Smooth muscle cell (in vitro differentiated cells): ENCODE measurements around the gene RCAN2. TPM values are rescaled to one million over a fixed set of nuclear protein-coding genes. Genes with fewer than 3 reads are reported as not detected.

Source experiments
- DNase-seq: peaks from one replicate; lab custom pipeline; 2025; ENCODE audit not compliant: unreplicated experiment; lab: John Stamatoyannopoulos, UW
- H2AFZ ChIP-seq: fragments of 200-600 bp; sonication (generic); 2 replicates; pipeline ENCODE4 v1.6.0; 2016; ENCODE audit warnings: antibody characterized with exemption, low read depth, mild to moderate bottlenecking
- H3F3A ChIP-seq: fragments of 200-600 bp; sonication (generic); 2 replicates; pipeline ENCODE4 v1.6.0; 2017; ENCODE audit warnings: antibody characterized with exemption, low read depth
- H3K27ac ChIP-seq: fragments of 200-600 bp; sonication (generic); 2 replicates; pipeline ENCODE4 v1.5.1; 2016; ENCODE audit warnings: low read depth, mild to moderate bottlenecking
- H3K27me3 ChIP-seq: fragments of 200-600 bp; sonication (generic); 2 replicates; pipeline ENCODE4 v1.6.1; 2016; ENCODE audit warnings: low read depth, mild to moderate bottlenecking
- H3K36me3 ChIP-seq: fragments of 200-600 bp; sonication (generic); 2 replicates; pipeline ENCODE4 v1.5.1; 2016; ENCODE audit warnings: low read depth
- H3K4me1 ChIP-seq: fragments of 200-600 bp; sonication (generic); 2 replicates; pipeline ENCODE4 v1.5.1; 2016; ENCODE audit warnings: low read depth
- H3K4me2 ChIP-seq: fragments of 200-600 bp; sonication (generic); 2 replicates; pipeline ENCODE4 v1.6.0; 2016; ENCODE audit warnings: mild to moderate bottlenecking
- H3K4me3 ChIP-seq: fragments of 200-600 bp; sonication (generic); 2 replicates; pipeline ENCODE4 v1.5.1; 2016; ENCODE audit warnings: mild to moderate bottlenecking
- H3K79me2 ChIP-seq: fragments of 200-600 bp; sonication (generic); 2 replicates; pipeline ENCODE4 v1.6.0; 2016; ENCODE audit warnings: low read depth, mild to moderate bottlenecking
- H3K9ac ChIP-seq: fragments of 200-600 bp; sonication (generic); 2 replicates; pipeline ENCODE4 v1.6.0; 2016; ENCODE audit warnings: low read depth
- H3K9me3 ChIP-seq: fragments of 200-600 bp; sonication (generic); replicated peaks from 2 replicates; pipeline ENCODE4 v1.5.1; 2016; ENCODE audit warnings: low read depth
- H4K20me1 ChIP-seq: fragments of 200-600 bp; sonication (generic); 2 replicates; pipeline ENCODE4 v1.6.0; 2016; ENCODE audit warnings: low read depth
- CTCF ChIP-seq: fragments of 200-600 bp; sonication (generic); IDR thresholded peaks from 2 replicates; pipeline ENCODE4 v1.5.1; 2017; ENCODE audit warnings: borderline replicate concordance, mild to moderate bottlenecking, antibody characterized with exemption; ENCODE audit not compliant: insufficient read depth, poor library complexity, severe bottlenecking
- WGBS: methylation state at CpG from one replicate; pipeline ENCODE4 v1.1.7; 2016; ENCODE audit warnings: low lambda C conversion rate; 5-methylcytosine and 5-hydroxymethylcytosine counted together
- polyA plus RNA-seq: library from polyadenylated mRNA; unstranded; fragments of >200 nt; fragmentation: Nextera tagmentation; extraction: Ambion mirVana; gene quantifications from 2 replicates; pipeline ENCODE4 v1.2.1, GENCODE V29; 2016
- total RNA-seq: library from RNA; depleted of rRNA; stranded (reverse); fragments of >200 nt; gene quantifications from 2 replicates; pipeline ENCODE4 v1.2.3, GENCODE V29; 2014

The RCAN2 gene
- total and polyA plus RNA-seq, 2 experiments from 2014 or later = 2.5 to 2.7 TPM

GRCh38 chr6:46271107-46271506 is 220.1 kb downstream of the RCAN2 start:
- Histone ChIP-seq H3K36me3 (no peaks in the 10 kb centered on the region), H3K27ac (no peak overlapping the region), H3K9ac (no peak overlapping the region), H3K4me2 (no peak overlapping the region), H4K20me1 (no peaks in the 10 kb centered on the region), H3K4me3 (no peak overlapping the region), H3K9me3 (no peaks in the 10 kb centered on the region), H2AFZ (no peak overlapping the region), H3K4me1 (no peaks in the 10 kb centered on the region), H3K79me2 (no peaks in the 10 kb centered on the region), H3F3A (no peaks in the 10 kb centered on the region), H3K27me3 (no peaks in the 10 kb centered on the region)
- DNase-seq = no peak
- TF ChIP-seq CTCF = no peak
- WGBS = 81% methylated on average over 4 of the region's 4 CpGs

- DNase-seq = no peak
- H3K79me2 ChIP-seq = no peaks in the 10 kb centered on the region
- no peak overlapping the region for H3K4me2 ChIP-seq
- H3K9me3 ChIP-seq = no peaks in the 10 kb centered on the region
- H2AFZ ChIP-seq = no peak overlapping the region
- no peak overlapping the region for H3K4me3 ChIP-seq
- H3K27ac ChIP-seq = no peak overlapping the region
- H3K27me3 ChIP-seq = no peaks in the 10 kb centered on the region
- H3K36me3 ChIP-seq = no peaks in the 10 kb centered on the region
- H3K9ac ChIP-seq = no peak overlapping the region
- no peaks in the 10 kb centered on the region for H3K4me1 ChIP-seq
- no peaks in the 10 kb centered on the region for H4K20me1 ChIP-seq
- no peak for TF ChIP-seq CTCF
- WGBS = 94% methylated on average over 7 of the region's 7 CpGs
- no peaks in the 10 kb centered on the region for H3F3A ChIP-seq
Measured at GRCh38 chr6:46270336-46270735, 220.9 kb downstream of the RCAN2 start.

GRCh38 chr6:46269447-46270229 is 221.6 kb downstream of the RCAN2 start:
- H3K27me3 ChIP-seq = no peaks in the 10 kb centered on the region
- 90% methylated on average over 5 of the region's 5 CpGs for WGBS
- no peak for TF ChIP-seq CTCF

GRCh38 chr6:46267515-46267914 is 223.7 kb downstream of the RCAN2 start:
- Histone ChIP-seq H3K79me2 (no peaks in the 10 kb centered on the region), H3F3A (peaks cover 4% of the 10 kb centered on the region)

More at GRCh38 chr6:46269447-46270229, 221.6 kb downstream of the RCAN2 start:
- DNase-seq = no peak
- no peaks in the 10 kb centered on the region for H3K79me2 ChIP-seq
- H3K9me3 ChIP-seq = no peaks in the 10 kb centered on the region
- no peak overlapping the region for H2AFZ ChIP-seq
- H3K4me3 ChIP-seq = no peak overlapping the region
- no peak overlapping the region for H3K4me2 ChIP-seq
- no peaks in the 10 kb centered on the region for H3K36me3 ChIP-seq
- H3K9ac ChIP-seq = no peak overlapping the region
- no peaks in the 10 kb centered on the region for H3F3A ChIP-seq
- H3K4me1 ChIP-seq = no peaks in the 10 kb centered on the region
- H3K27ac ChIP-seq = no peak overlapping the region
- no peaks in the 10 kb centered on the region for H4K20me1 ChIP-seq

More at GRCh38 chr6:46267515-46267914, 223.7 kb downstream of the RCAN2 start:
- H4K20me1 ChIP-seq = no peaks in the 10 kb centered on the region
- WGBS = 89% methylated on average over 3 of the region's 3 CpGs
- H3K4me3 ChIP-seq = no peak overlapping the region
- H3K27me3 ChIP-seq = no peaks in the 10 kb centered on the region
- DNase-seq = no peak
- no peaks in the 10 kb centered on the region for H3K4me1 ChIP-seq
- no peak overlapping the region for H3K4me2 ChIP-seq
- no peak for TF ChIP-seq CTCF
- H3K36me3 ChIP-seq = no peaks in the 10 kb centered on the region
- H2AFZ ChIP-seq = no peak overlapping the region
- H3K9me3 ChIP-seq = no peaks in the 10 kb centered on the region
- no peak overlapping the region for H3K9ac ChIP-seq
- no peak overlapping the region for H3K27ac ChIP-seq
